ENCODE results near the gene ZIM2. TPM values are rescaled to one million over a fixed set of nuclear protein-coding genes. Genes with fewer than 3 reads are reported as not detected.
A peak's percentile ranks its signal among the peaks of the same experiment; 100 is the strongest.

ZIM2 gene
- total RNA-seq, result 10 to 100 TPM in 3 of 9 donors, 1 to 10 TPM in 6; 1.7 to 28.1 (median 6.9) TPM
- polyA plus RNA-seq, result 1 to 10 TPM in 2 of 3 donors, under 1 TPM in 1; 0.24 to 6.2 (median 1.4) TPM
- long read RNA-seq, donor 1, partial matches to known transcripts, result 19 of 35 reads
- long read RNA-seq, donor 1, other reads (novel, unspliced or antisense), result 15 of 35 reads
- long read RNA-seq, donor 2, partial matches to known transcripts, result 67 of 71 reads
- long read RNA-seq, donor 2, other reads (novel, unspliced or antisense), result 0 of 71 reads
- long read RNA-seq, donor 3, result 0 reads
- long read RNA-seq, donor 4, partial matches to known transcripts, result 0 of 10 reads
- long read RNA-seq, donor 4, other reads (novel, unspliced or antisense), result 9 of 10 reads
- long read RNA-seq, donor 5, partial matches to known transcripts, result 0 of 2 reads
- long read RNA-seq, donor 5, other reads (novel, unspliced or antisense), result 2 of 2 reads
- long read RNA-seq, donor 6, result 0 reads
- long read RNA-seq, donor 7, result 0 reads
- long read RNA-seq, donor 8, partial matches to known transcripts, result 19 of 20 reads
- long read RNA-seq, donor 8, other reads (novel, unspliced or antisense), result 0 of 20 reads
- long read RNA-seq, donor 9, partial matches to known transcripts, result 225 of 226 reads
- long read RNA-seq, donor 9, other reads (novel, unspliced or antisense), result 0 of 226 reads
- long read RNA-seq, donor 10, result 0 reads

- peak; percentile 89 to 96 (median 91) for DNase-seq
- Histone ChIP-seq H3K4me1 (replicated peaks in 1 of 2) (peaks cover 0 to 11% of the 10 kb centered on the region in 2 donors), H3K36me3 (replicated peaks in 1 of 2) (no peaks in the 10 kb centered on the region), H3K27me3 (no peaks in the 10 kb centered on the region), H3K4me3 (peak within 1 kb of the TSS in 3 of 4 donors; percentile 13 to 68 (median 46)), H3K9me3 (replicated peaks in 1 of 3) (no peaks in the 10 kb centered on the region), H3K27ac (peak within 1 kb of the TSS; percentile 3 to 94 (median 78))
- intact Hi-C loops (cut with DNase I), result loop anchor here in 1 of 2 donors (10.0 kb wide), 1 partner anchor 174 kb away; no protein-coding TSS in a partner anchor
- WGBS, 4 donors, result 44 to 55% (median 48%) methylated on average over 20 to 49 of the region's 49 CpGs
- TF ChIP-seq POLR2A (IDR thresholded peaks at IDR 0.05) (peak; percentile 93 to 95), CTCF (IDR thresholded peaks at IDR 0.05) (peak in 1 of 6 experiments; percentile 14)
Observed at GRCh38 chr19:56840451-56841192, at the start of gene ZIM2, which contains the start of gene PEG3. ZIM2 (minus strand) TSS chr19:56840726; CDS start chr19:56824277, 16,449 bp downstream. PEG3 (minus strand) TSS chr19:56840726; CDS start chr19:56824655, 16,071 bp downstream.

- peaks cover 7% of the 10 kb centered on the region in 2 donors for H3K4me1 ChIP-seq (replicated peaks in 1 of 2)
- DNase-seq, result no peak
- TF ChIP-seq POLR2A (IDR thresholded peaks at IDR 0.05) (no peak), CTCF (IDR thresholded peaks at IDR 0.05) (no peak)
- H3K4me3 ChIP-seq, result no peak overlapping the region
- intact Hi-C loops (cut with DNase I), result no loop called here
- no peaks in the 10 kb centered on the region for H3K9me3 ChIP-seq (replicated peaks in 1 of 3)
- H3K36me3 ChIP-seq (replicated peaks in 1 of 2), result no peaks in the 10 kb centered on the region
- WGBS, 4 donors, result 10 to 23% (median 19%) methylated on average over 8 to 14 of the region's 14 CpGs
- no peaks in the 10 kb centered on the region for H3K27me3 ChIP-seq
- peak overlapping the region in 1 of 5 donors; percentile 21 for H3K27ac ChIP-seq
Observed at GRCh38 chr19:56885173-56885985, 44.9 kb upstream of the ZIM2 start.

- peaks cover 7% of the 10 kb centered on the region in 2 donors for H3K4me1 ChIP-seq (replicated peaks in 1 of 2)
- H3K9me3 ChIP-seq (replicated peaks in 1 of 3), result no peaks in the 10 kb centered on the region
- H3K27ac ChIP-seq, result no peak overlapping the region
- H3K27me3 ChIP-seq, result no peaks in the 10 kb centered on the region
- H3K36me3 ChIP-seq (replicated peaks in 1 of 2), result no peaks in the 10 kb centered on the region
- DNase-seq, result no peak
- H3K4me3 ChIP-seq, result no peak overlapping the region
- intact Hi-C loops (cut with DNase I), result no loop called here
- no peak for TF ChIP-seq POLR2A (IDR thresholded peaks at IDR 0.05)
- no peak for TF ChIP-seq CTCF (IDR thresholded peaks at IDR 0.05)
- WGBS, 4 donors, result 49 to 88% (median 61%) methylated on average over 2 to 5 of the region's 5 CpGs
Observed at GRCh38 chr19:56884441-56884840, 43.9 kb upstream of the ZIM2 start.

All from adrenal gland (tissue), 19 donors.